Measurements from ENCODE around the gene DUSP6.

The DUSP6 gene

GRCh38 chr12:89348894-89349699 lies 3.2 kb downstream of the DUSP6 start:
- Histone ChIP-seq H3K4me1 (peaks cover 7% of the 10 kb centered on the region), H3K27me3 (peaks cover 28% of the 10 kb centered on the region), H3K36me3 (no peaks in the 10 kb centered on the region), H3K9me3 (no peaks in the 10 kb centered on the region), H3K4me3 (ENCODE audit: low read depth, low read length) (peak overlapping the region; percentile 69)
- TF ChIP-seq CTCF (IDR thresholded peaks at IDR 0.05; ENCODE audit: low read depth, low read length): no peak
- no peak for DNase-seq

- peaks cover 21% of the 10 kb centered on the region for H3K27me3 ChIP-seq
- no peak for DNase-seq
- H3K4me1 ChIP-seq: peaks cover 7% of the 10 kb centered on the region
- no peak for TF ChIP-seq CTCF (IDR thresholded peaks at IDR 0.05; ENCODE audit: low read depth, low read length)
- no peaks in the 10 kb centered on the region for H3K9me3 ChIP-seq
- H3K36me3 ChIP-seq: no peaks in the 10 kb centered on the region
- no peak overlapping the region for H3K4me3 ChIP-seq (ENCODE audit: low read depth, low read length)
Observed at GRCh38 chr12:89347325-89347829, 4.9 kb downstream of the DUSP6 start.

- TF ChIP-seq CTCF (IDR thresholded peaks at IDR 0.05; ENCODE audit: low read depth, low read length): no peak
- DNase-seq: no peak
- Histone ChIP-seq H3K4me1 (peaks cover 7% of the 10 kb centered on the region), H3K4me3 (ENCODE audit: low read depth, low read length) (no peak overlapping the region), H3K9me3 (no peaks in the 10 kb centered on the region), H3K27me3 (peaks cover 19% of the 10 kb centered on the region), H3K36me3 (no peaks in the 10 kb centered on the region)
Observed at GRCh38 chr12:89346741-89347324, 5.5 kb downstream of the DUSP6 start.

GRCh38 chr12:89345830-89346740 lies 6.2 kb downstream of the DUSP6 start:
- H3K36me3 ChIP-seq: no peaks in the 10 kb centered on the region
- no peaks in the 10 kb centered on the region for H3K9me3 ChIP-seq
- peaks cover 7% of the 10 kb centered on the region for H3K4me1 ChIP-seq
- no peak for DNase-seq
- H3K4me3 ChIP-seq (ENCODE audit: low read depth, low read length): no peak overlapping the region
- TF ChIP-seq CTCF (IDR thresholded peaks at IDR 0.05; ENCODE audit: low read depth, low read length): no peak
- H3K27me3 ChIP-seq: peaks cover 12% of the 10 kb centered on the region

GRCh38 chr12:89345376-89345775 lies 6.9 kb downstream of the DUSP6 start:
- DNase-seq: no peak
- Histone ChIP-seq H3K9me3 (no peaks in the 10 kb centered on the region), H3K27me3 (peaks cover 5% of the 10 kb centered on the region), H3K4me1 (peaks cover 7% of the 10 kb centered on the region), H3K4me3 (ENCODE audit: low read depth, low read length) (no peak overlapping the region), H3K36me3 (no peaks in the 10 kb centered on the region)
- no peak for TF ChIP-seq CTCF (IDR thresholded peaks at IDR 0.05; ENCODE audit: low read depth, low read length)
